H1 (cell line): Measurements from ENCODE around the gene CXCL3. TPM values are rescaled to one million over a fixed set of nuclear protein-coding genes. Genes with fewer than 3 reads are reported as not detected.

Experiments used
- CTCF ChIA-PET: fragments of 300-600 bp; sonication (Branson Sonifier 250); formaldehyde crosslinking; loops from one replicate; lab custom pipeline; 2021; ENCODE audit not compliant: partially characterized antibody; lab: Charles Lee
- POLR2A ChIA-PET: fragments of 300-600 bp; sonication (Branson Sonifier 250); formaldehyde crosslinking; loops from one replicate; lab custom pipeline; 2021; ENCODE audit warnings: inconsistent platforms; ENCODE audit not compliant: partially characterized antibody; lab: Charles Lee
- DNase-seq, 2 experiments: peaks; one replicate each; pipeline versions ENCODE4 v3.0.0 to v3.0.0-alpha.2; 2010 to 2022; ENCODE audit warnings: low spot score in 2 of 2, low read depth in 1 of 2, mixed read lengths in 1 of 2
- FAIRE-seq: peaks from 2 replicates; lab custom pipeline; 2011; peaks lifted over from hg19 to GRCh38; lab: Jason Lieb, UNC
- H2AFZ ChIP-seq: 2 replicates; pipeline ENCODE4 v1.8.1; 2012; ENCODE audit warnings: low read length, inconsistent platforms
- H2AK5ac ChIP-seq: 2 replicates; pipeline ENCODE4 v1.6.1; 2013; ENCODE audit warnings: low read depth, low read length
- H2BK120ac ChIP-seq: replicated peaks from 2 replicates; pipeline ENCODE3; 2013; ENCODE audit warnings: low read depth, low read length, inconsistent platforms
- H2BK12ac ChIP-seq: 2 replicates; pipeline ENCODE4 v1.6.1; 2013; ENCODE audit warnings: low read depth, low read length
- H2BK15ac ChIP-seq: 2 replicates; pipeline ENCODE4 v1.6.1; 2013; ENCODE audit warnings: low read length
- H2BK20ac ChIP-seq: 2 replicates; pipeline ENCODE4 v1.6.1; 2013; ENCODE audit warnings: low read length
- H2BK5ac ChIP-seq: 2 replicates; pipeline ENCODE4 v1.6.1; 2013; ENCODE audit warnings: low read depth, low read length
- H3K14ac ChIP-seq: 2 replicates; pipeline ENCODE4 v1.6.1; 2013; ENCODE audit warnings: inconsistent platforms; ENCODE audit not compliant: insufficient read length
- H3K18ac ChIP-seq: 2 replicates; pipeline ENCODE4 v1.6.1; 2013; ENCODE audit warnings: low read length; ENCODE audit errors: extremely low read depth
- H3K23ac ChIP-seq: 2 replicates; pipeline ENCODE4 v1.6.1; 2013; ENCODE audit warnings: inconsistent platforms; ENCODE audit not compliant: insufficient read length
- H3K23me2 ChIP-seq: 2 replicates; pipeline ENCODE4 v1.6.1; 2013; ENCODE audit warnings: low read depth, low read length
- H3K27ac ChIP-seq: 2 replicates; pipeline ENCODE4 v1.6.1; 2011; ENCODE audit warnings: low read depth, low read length, inconsistent platforms
- H3K27me3 ChIP-seq, 4 experiments: replicated peaks in 1 of 4; 1 replicate in 1 of 4; 2 replicates in 3 of 4; pipeline versions ENCODE4 v1.6.1 to v1.8.1; 2011 to 2013; ENCODE audit warnings: low read length in 3 of 4, mild to moderate bottlenecking in 3 of 4, inconsistent platforms in 2 of 4, mixed read lengths in 2 of 4, moderate library complexity in 1 of 4; ENCODE audit not compliant: control insufficient read depth in 3 of 4, insufficient read depth in 3 of 4; ENCODE audit errors: extremely low read depth in 1 of 4
- H3K36me3 ChIP-seq, 4 experiments: 2 replicates each; pipeline versions ENCODE4 v1.6.1 to v1.8.1; 2011 to 2013; ENCODE audit warnings: mild to moderate bottlenecking in 4 of 4, low read length in 3 of 4, moderate library complexity in 2 of 4, control low read depth in 1 of 4, inconsistent platforms in 1 of 4; ENCODE audit not compliant: insufficient read depth in 4 of 4, control insufficient read depth in 2 of 4
- H3K4ac ChIP-seq: replicated peaks from 2 replicates; pipeline ENCODE3; 2013; ENCODE audit warnings: low read length, low read depth, mixed read lengths, inconsistent platforms; ENCODE audit not compliant: insufficient read length
- H3K4me1 ChIP-seq, 4 experiments: replicated peaks in 1 of 4; 1 replicate in 1 of 4; 2 replicates in 3 of 4; pipeline versions ENCODE4 v1.6.1 to v1.8.1; 2011 to 2013; ENCODE audit warnings: low read length in 3 of 4, inconsistent platforms in 2 of 4, mixed read lengths in 1 of 4; ENCODE audit not compliant: insufficient read depth in 4 of 4, control insufficient read depth in 3 of 4
- H3K4me2 ChIP-seq, 2 experiments: 2 replicates each; pipeline versions ENCODE4 v1.6.1 to v1.8.1; 2011 to 2013; ENCODE audit warnings: low read depth in 2 of 2, low read length in 2 of 2, control low read depth in 1 of 2, inconsistent platforms in 1 of 2, mild to moderate bottlenecking in 1 of 2; ENCODE audit not compliant: insufficient read depth in 1 of 2
- H3K4me3 ChIP-seq, 4 experiments: fragments of 200-600, 300-600 bp in 1 of 4; sonication (generic), shearing (Covaris generic), sonication (Bioruptor Twin) in 1 of 4; 2 replicates each; pipeline versions ENCODE4 v1.5.1 to v1.8.1; 2011 to 2016; ENCODE audit warnings: low read length in 4 of 4, low read depth in 3 of 4, control low read depth in 2 of 4, inconsistent platforms in 2 of 4, mild to moderate bottlenecking in 2 of 4, mixed read lengths in 1 of 4, moderate library complexity in 1 of 4; ENCODE audit not compliant: insufficient read depth in 2 of 4; ENCODE audit errors: extremely low read depth in 1 of 4
- H3K56ac ChIP-seq: replicated peaks from 2 replicates; pipeline ENCODE3; 2013; ENCODE audit warnings: low read depth, mild to moderate bottlenecking, mixed read lengths, low read length, inconsistent platforms; ENCODE audit not compliant: insufficient read length
- H3K79me1 ChIP-seq: 2 replicates; pipeline ENCODE4 v1.6.1; 2013; ENCODE audit warnings: low read depth, low read length, control low read depth
- H3K79me2 ChIP-seq, 2 experiments: 2 replicates each; pipeline versions ENCODE4 v1.6.1 to v1.8.1; 2012 to 2013; ENCODE audit warnings: low read length in 2 of 2, mild to moderate bottlenecking in 2 of 2, inconsistent platforms in 1 of 2; ENCODE audit not compliant: insufficient read depth in 2 of 2, control insufficient read depth in 1 of 2
- H3K9ac ChIP-seq, 4 experiments: replicated peaks in 1 of 4; 1 replicate in 1 of 4; 2 replicates in 3 of 4; pipeline versions ENCODE4 v1.6.1 to v1.8.1; 2011 to 2013; ENCODE audit warnings: low read depth in 3 of 4, low read length in 3 of 4, control low read depth in 2 of 4, mild to moderate bottlenecking in 2 of 4, moderate library complexity in 2 of 4, inconsistent platforms in 1 of 4; ENCODE audit errors: extremely low read depth in 1 of 4
- H3K9me3 ChIP-seq, 2 experiments: 2 replicates each; pipeline versions ENCODE4 v1.6.1 to v1.8.1; 2012 to 2013; ENCODE audit warnings: mild to moderate bottlenecking in 2 of 2, moderate library complexity in 2 of 2, control low read depth in 1 of 2, inconsistent platforms in 1 of 2, low read depth in 1 of 2, low read length in 1 of 2, mixed read lengths in 1 of 2; ENCODE audit not compliant: insufficient read depth in 2 of 2
- H4K20me1 ChIP-seq, 2 experiments: replicated peaks in 1 of 2; 2 replicates each; pipeline versions ENCODE3 to v1.8.1; 2011 to 2013; ENCODE audit warnings: inconsistent platforms in 2 of 2, low read length in 2 of 2, mild to moderate bottlenecking in 1 of 2; ENCODE audit not compliant: insufficient read depth in 2 of 2, control insufficient read depth in 1 of 2
- H4K5ac ChIP-seq: 2 replicates; pipeline ENCODE4 v1.6.1; 2013; ENCODE audit warnings: low read length, low read depth, mixed read lengths, inconsistent platforms; ENCODE audit not compliant: insufficient read length
- H4K8ac ChIP-seq: 2 replicates; pipeline ENCODE4 v1.8.0; 2013; ENCODE audit warnings: mild to moderate bottlenecking, moderate library complexity, low read length, inconsistent platforms; ENCODE audit not compliant: insufficient read depth; ENCODE audit errors: extremely low read depth
- H4K91ac ChIP-seq: replicated peaks from 2 replicates; pipeline ENCODE3; 2013; ENCODE audit warnings: low read length, mixed read lengths, inconsistent platforms; ENCODE audit not compliant: insufficient read length
- ASH2L ChIP-seq: fragments of 200-600, 300-600 bp; sonication (generic); IDR thresholded peaks from one replicate; pipeline ENCODE4 v1.7.1; 2017; ENCODE audit warnings: low read length
- CTBP2 ChIP-seq: IDR thresholded peaks from 2 replicates; pipeline ENCODE4 v1.7.0; 2011; ENCODE audit warnings: borderline replicate concordance, mild to moderate bottlenecking, moderate library complexity, mixed read lengths, low read length; ENCODE audit not compliant: insufficient read depth, insufficient read length
- EZH2 ChIP-seq: fragments of 200-600 bp; sonication (generic); IDR thresholded peaks from 2 replicates; pipeline ENCODE4 v1.7.1; 2012; ENCODE audit warnings: low read depth, mild to moderate bottlenecking, moderate library complexity, low read length, inconsistent platforms; ENCODE audit not compliant: severe bottlenecking
- GABPA ChIP-seq: IDR thresholded peaks from 2 replicates; pipeline ENCODE4 v1.6.1; 2011; ENCODE audit warnings: mild to moderate bottlenecking, low read length, moderate library complexity, borderline replicate concordance; ENCODE audit not compliant: insufficient read depth
- JUND ChIP-seq: IDR thresholded peaks from 2 replicates; pipeline ENCODE4 v1.6.1; 2011; ENCODE audit warnings: mild to moderate bottlenecking, improper control_type of control experiment, low read length
- PHF8 ChIP-seq: fragments of 200-600 bp; sonication (generic); conservative IDR thresholded peaks from 2 replicates; pipeline ENCODE4 v1.7.1; 2012; ENCODE audit warnings: low read depth, mild to moderate bottlenecking, inconsistent platforms, low read length, moderate library complexity
- POLR2AphosphoS5 ChIP-seq: IDR thresholded peaks from 2 replicates; pipeline ENCODE4 v1.6.1; 2011; ENCODE audit warnings: low read depth, low read length
- SP1 ChIP-seq: IDR thresholded peaks from 2 replicates; pipeline ENCODE4 v1.6.1; 2011; ENCODE audit warnings: low read depth, low read length
- SRF ChIP-seq: IDR thresholded peaks from 2 replicates; pipeline ENCODE4 v1.6.1; 2011; ENCODE audit warnings: mild to moderate bottlenecking, low read depth, low read length, moderate library complexity
- SUZ12 ChIP-seq: fragments of 200-600 bp; sonication (generic); IDR thresholded peaks from 2 replicates; pipeline ENCODE4 v1.6.1; 2012; ENCODE audit warnings: mild to moderate bottlenecking, inconsistent platforms, low read length, moderate library complexity, mixed read lengths
- TBP ChIP-seq: IDR thresholded peaks from 2 replicates; pipeline ENCODE4 v1.6.1; 2011; ENCODE audit warnings: low read depth, low read length, improper control_type of control experiment
- WGBS, 2 experiments: shearing (Covaris generic) in 1 of 2; methylation state at CpG; one replicate each; pipeline versions ENCODE4 v1.1.6 to v1.1.7; 2013 to 2015; ENCODE audit warnings: low lambda C conversion rate in 2 of 2, mixed read lengths in 2 of 2, inconsistent platforms in 1 of 2, low coverage in 1 of 2, missing lambda C conversion rate in 1 of 2; ENCODE audit not compliant: insufficient replicate concordance in 2 of 2, insufficient coverage in 1 of 2, insufficient read length in 1 of 2; ENCODE audit errors: extremely low coverage in 1 of 2, missing lambda C conversion rate in 1 of 2; 5-methylcytosine and 5-hydroxymethylcytosine counted together
- polyA plus RNA-seq, 7 experiments: library from polyadenylated mRNA; depleted of rRNA in 3 of 7; stranded (reverse) in 5 of 7; unstranded in 2 of 7; fragments of >200 nt in 5 of 7; fragments of 200-250 nt in 2 of 7; gene quantifications; 1 replicate in 5 of 7; 2 replicates in 1 of 7; 4 replicates in 1 of 7; pipeline versions ENCODE4 v1.2.1 to v1.2.3, GENCODE V29; 2011 to 2013; ENCODE audit warnings: missing spikeins in 2 of 7, mixed read lengths in 2 of 7
- total RNA-seq: library from RNA; stranded (reverse); fragmentation: NEBNext Ultra II Directional; extraction: Animal tissue kit (Norgen Biotek cat#: 25700); gene quantifications from 2 replicates; pipeline ENCODE4 v1.2.1, GENCODE V29; 2021
- TF ChIP-seq, protein P1 (sequence below): IDR thresholded peaks from 2 replicates; pipeline ENCODE4 v1.6.1; 2012; ENCODE audit warnings: inconsistent platforms
- TF ChIP-seq, protein P2 (sequence below): IDR thresholded peaks from 2 replicates; pipeline ENCODE4 v1.6.1; 2011; ENCODE audit warnings: low read depth, mild to moderate bottlenecking, low read length; ENCODE audit not compliant: insufficient read depth

Gene CXCL3
- total and polyA plus RNA-seq, 2 of the 8 experiments (the other 6 are each of a cell fraction or from before 2014, with no cell fraction given), result 3.1 to 5.2 TPM

DNA sequence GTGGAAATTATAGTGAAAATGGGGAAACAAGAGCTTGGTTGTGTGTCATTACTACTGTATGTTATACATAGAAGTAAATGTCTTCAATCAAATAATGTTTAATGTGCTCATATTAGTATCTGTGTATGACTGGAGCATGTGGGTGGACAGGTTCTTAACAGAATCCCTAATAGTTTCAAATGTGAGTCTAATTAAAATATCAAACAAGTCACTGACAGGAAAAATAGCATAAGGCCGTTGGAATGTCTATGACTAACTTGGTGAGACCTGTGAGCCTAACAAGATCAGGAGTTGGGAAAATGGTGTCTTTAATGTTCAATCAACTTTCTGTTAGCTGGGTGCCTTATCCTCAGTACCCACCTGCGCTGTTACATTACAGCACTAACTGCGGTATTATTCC lies 6.2 kb upstream of the CXCL3 start:
- Histone ChIP-seq H4K8ac (no peak overlapping the region), H2BK12ac (no peak overlapping the region), H3K9me3 (peaks cover 2 to 4% of the 10 kb centered on the region in 2 experiments; a peak in 2 of 4 replicates), H2BK120ac (no peak overlapping the region), H3K36me3 (no peaks in the 10 kb centered on the region), H3K27me3 (no peaks in the 10 kb centered on the region), H2AFZ (no peak overlapping the region), H2BK5ac (no peak overlapping the region), H2BK15ac (no peak overlapping the region), H2AK5ac (no peak overlapping the region), H3K4me2 (no peak overlapping the region), H2BK20ac (no peak overlapping the region), H3K79me1 (no peaks in the 10 kb centered on the region), H3K4ac (no peak overlapping the region), H3K27ac (no peak overlapping the region)
- 94% methylated on average over 3 of the region's 3 CpGs; no CpG with 5 or more reads in 1 of the 2 experiments for WGBS, 2 experiments
- no peak for TF ChIP-seq SUZ12
- no peak for TF ChIP-seq CTBP2
- TF ChIP-seq, protein P1, sequence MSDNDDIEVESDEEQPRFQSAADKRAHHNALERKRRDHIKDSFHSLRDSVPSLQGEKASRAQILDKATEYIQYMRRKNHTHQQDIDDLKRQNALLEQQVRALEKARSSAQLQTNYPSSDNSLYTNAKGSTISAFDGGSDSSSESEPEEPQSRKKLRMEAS, result no peak
- no peak for TF ChIP-seq JUND
- no peak for TF ChIP-seq PHF8
- TF ChIP-seq GABPA, result no peak
- TF ChIP-seq SP1, result no peak
- no peak for TF ChIP-seq TBP
- TF ChIP-seq, protein P2, sequence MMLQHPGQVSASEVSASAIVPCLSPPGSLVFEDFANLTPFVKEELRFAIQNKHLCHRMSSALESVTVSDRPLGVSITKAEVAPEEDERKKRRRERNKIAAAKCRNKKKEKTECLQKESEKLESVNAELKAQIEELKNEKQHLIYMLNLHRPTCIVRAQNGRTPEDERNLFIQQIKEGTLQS, result no peak
- TF ChIP-seq ASH2L, result no peak
- no peak for TF ChIP-seq SRF
- no peak for TF ChIP-seq EZH2
- no peak for TF ChIP-seq POLR2AphosphoS5
- TF ChIP-seq, all 59 proteins: peak for 0
- H3K18ac ChIP-seq, result no peak overlapping the region
- ChIA-PET CTCF (interaction anchor here (1.4 kb wide), 1 partner anchor 46 kb away, joined by 4 read pairs; no protein-coding TSS in a partner anchor), POLR2A (interaction anchor here (0.6 kb wide), 1 partner anchor 46 kb away, joined by 3 read pairs; the partner anchor contains the start of gene CXCL5)
- H3K9ac ChIP-seq, result no peak overlapping the region
- H3K23me2 ChIP-seq, result no peaks in the 10 kb centered on the region
- FAIRE-seq (no peak), DNase-seq (no peak)
- H3K14ac ChIP-seq, result no peak overlapping the region
- no peaks in the 10 kb centered on the region for H3K4me1 ChIP-seq
- no peak overlapping the region for H3K4me3 ChIP-seq
- no peak overlapping the region for H3K56ac ChIP-seq
- no peak overlapping the region for H4K5ac ChIP-seq
- H3K23ac ChIP-seq, result no peak overlapping the region
- no peak overlapping the region for H4K91ac ChIP-seq
- H3K79me2 ChIP-seq, result no peaks in the 10 kb centered on the region
- no peaks in the 10 kb centered on the region for H4K20me1 ChIP-seq
